Stimulated activated CD8-positive, alpha-beta memory T cell treated with anti-CD3 and anti-CD28 coated beads, Interleukin-4, amount 100 ng/mL, for 4 hours (primary cell): ENCODE results near the gene GNAQ.
"Not testable (repeated sequence)": the region's sequence is repeated elsewhere in the genome, so short reads cannot be mapped to it uniquely, and the experiment has no call there.

Experiments used
- DNase-seq, 2 donors: peaks; one replicate each; pipeline ENCODE4 v3.0.0-alpha.2; 2020; ENCODE audit warnings: low read depth in 2 of 2, low spot score in 1 of 2

GNAQ gene

DNA sequence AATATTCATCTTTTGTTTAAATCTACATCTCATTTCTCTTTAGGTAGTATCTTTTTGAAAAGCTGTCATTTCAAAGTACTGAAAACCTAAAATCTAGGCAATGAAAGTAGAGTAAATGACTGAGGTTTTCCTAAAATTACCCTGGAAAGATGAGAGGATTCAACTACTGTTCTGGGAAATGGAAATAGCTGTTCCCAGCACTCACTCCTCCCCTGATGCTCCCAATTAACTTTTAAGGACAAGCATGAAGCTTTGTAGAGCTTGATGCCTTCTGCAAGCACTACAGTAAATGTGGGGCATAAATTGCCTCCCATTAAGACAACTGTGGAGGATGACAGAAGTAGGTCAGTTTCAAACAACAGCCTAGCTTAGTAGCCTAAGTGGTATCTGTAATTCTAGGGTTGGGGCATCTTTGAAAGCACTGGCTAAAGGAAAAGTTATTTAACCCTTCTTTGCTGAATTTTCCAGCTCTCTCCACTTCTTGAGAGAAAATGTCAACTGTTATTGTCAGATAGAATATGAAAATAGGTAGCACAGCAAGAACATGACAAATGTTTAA is 283.3 kb downstream of the GNAQ start:
- DNase-seq: no peak

DNA sequence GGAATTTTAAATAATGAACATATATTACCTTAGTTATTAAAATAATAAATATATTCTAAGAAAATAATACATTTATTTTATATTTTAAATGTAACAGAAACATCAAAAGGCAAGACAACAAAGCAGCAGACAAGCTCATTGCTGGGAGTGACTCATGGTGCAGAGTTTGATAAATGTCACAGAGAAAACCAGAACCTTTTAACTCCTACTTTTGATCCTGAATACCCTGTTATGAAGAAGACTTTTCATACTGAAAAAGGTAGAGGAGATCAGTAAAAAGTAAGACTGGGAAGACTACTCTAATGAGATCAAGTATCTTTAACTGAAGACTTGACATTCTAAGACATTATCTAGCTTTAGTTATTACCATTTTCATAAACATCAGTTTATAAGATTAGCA is 284.4 kb downstream of the GNAQ start:
- DNase-seq: no peak

DNA sequence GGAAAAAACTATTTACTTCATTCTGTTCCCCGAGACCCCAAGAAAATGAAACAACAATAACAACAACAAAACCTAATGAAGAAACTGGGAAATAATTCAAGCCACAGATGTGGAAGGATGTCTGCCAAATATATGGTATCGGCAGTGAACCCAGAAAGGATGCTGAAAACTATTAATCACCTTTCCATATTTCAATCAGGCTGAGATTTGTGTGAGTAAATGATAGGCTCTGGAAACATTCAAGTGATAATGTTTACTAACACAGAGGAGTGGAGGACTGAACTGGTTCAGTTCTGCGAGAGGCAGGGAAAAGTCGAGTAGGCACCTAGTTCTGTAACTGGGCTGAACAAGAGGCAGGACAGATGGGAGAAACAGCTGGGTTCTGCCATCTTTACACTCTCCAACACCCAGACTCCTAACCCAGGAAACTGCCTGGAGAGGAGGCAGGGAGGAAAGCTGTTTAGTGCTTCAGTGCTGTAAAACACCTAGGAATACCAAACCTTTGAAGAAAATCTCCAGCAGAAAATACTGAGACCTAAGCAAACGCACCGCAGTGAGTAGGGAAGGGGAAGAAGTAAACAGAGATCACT is 286.7 kb downstream of the GNAQ start:
- no peak for DNase-seq

DNA sequence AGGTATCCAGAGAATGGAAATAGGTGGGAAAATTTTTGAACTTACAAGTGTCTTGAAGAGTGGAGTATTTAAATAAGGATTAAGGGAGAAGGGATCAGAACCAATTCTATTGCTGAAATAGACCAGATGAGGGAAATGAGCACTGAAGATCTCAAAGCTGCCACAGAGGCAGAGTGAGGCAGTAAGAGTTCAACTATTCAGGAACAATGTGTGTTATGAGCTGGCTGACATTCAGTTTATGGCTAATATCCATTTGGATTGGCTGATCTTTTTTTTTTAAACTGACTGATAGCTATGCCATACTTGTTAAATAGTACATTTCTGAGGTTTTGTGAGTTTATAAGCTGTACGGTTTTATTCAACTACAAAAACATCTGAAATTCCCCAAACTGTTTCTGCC is 288.2 kb downstream of the GNAQ start:
- no peak for DNase-seq

DNA sequence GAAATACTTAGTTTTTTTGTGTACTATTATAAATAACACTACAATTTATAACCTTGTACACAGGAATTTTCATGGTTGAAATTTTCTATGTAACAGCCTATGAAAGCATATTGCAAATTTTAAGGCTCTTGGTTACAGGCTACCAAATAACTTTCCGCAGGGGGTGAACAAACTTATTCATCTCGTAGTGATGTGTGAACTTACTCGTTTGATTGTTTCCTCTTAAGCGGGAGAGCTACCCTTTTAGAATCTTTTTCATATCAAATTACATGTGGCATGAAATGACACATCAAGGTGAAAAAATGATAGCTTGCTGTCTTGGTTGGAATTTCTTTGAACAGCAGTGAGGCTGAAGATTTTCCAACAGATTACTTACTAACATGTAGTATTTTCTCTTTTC is 292.7 kb downstream of the GNAQ start:
- DNase-seq: no peak

DNA sequence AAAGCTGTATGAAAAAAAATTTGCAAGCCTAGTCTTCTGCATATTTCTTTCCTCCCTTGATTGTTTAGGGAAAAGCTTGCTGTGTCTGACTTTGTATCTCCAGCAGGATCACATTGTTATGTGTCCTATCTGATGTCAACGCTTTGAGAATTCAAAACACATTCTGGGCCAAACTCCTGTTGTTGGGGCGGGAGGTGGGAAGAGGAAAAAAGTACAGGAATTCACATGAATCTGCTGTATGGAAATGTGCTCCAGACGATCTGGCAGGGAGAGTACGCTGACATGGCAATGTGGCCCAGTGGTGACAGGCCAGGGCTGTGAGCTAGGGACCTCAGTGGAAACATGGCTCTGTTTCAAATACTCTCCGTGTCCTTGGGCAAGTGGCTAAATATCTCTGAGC is 296.1 kb downstream of the GNAQ start:
- DNase-seq: no peak

DNA sequence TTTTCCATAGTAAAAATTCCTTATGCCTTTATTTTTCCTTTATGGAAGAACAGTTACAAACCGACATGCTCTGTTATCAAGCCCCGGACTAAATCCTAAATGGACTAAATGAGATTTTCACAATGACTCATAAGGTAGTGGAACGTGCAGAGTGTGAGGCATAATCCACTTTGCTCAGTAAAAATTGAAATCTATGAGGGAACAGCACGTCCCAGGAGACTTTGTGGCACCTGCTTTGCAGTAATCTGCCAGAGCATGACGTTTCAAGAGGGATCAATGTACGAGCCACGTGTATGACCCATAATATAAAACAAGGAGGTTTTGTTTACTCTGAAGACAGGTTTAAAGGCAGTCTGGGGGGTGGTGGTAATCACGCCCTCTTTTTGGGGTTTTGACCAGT is 299.7 kb downstream of the GNAQ start:
- no peak for DNase-seq

DNA sequence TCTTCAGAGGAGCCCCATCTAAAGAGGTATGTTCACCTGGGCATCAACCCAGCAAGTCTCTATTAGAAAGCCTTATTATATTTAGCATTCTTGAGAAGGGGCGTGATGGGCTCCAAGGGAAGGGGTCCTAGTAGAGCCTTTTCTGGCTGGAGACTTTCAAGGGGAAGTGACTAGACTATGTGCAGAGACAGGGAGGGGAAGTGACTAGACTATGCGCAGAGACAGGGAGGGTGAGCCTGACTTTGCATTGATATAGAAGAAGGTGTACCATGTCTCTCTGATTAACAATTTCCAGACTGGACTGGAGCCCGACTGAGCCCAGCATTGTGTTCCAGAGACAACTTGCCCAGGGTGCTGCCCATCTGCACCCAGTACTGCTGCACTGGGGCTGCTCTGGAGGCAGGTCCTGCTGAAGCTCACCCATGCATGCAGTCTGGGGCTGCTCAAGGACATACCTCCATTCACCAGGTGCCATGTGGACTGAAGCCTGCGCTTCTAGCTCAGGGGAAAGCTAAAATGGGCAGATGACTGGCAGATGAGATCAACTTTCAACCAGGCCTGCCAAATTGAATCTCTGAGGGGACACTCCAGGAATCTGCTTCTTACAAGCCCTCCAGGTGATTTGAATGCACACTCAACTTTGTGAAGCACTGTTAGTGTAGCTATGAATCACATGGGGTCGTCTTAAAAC is 300.5 kb downstream of the GNAQ start:
- DNase-seq: no peak

DNA sequence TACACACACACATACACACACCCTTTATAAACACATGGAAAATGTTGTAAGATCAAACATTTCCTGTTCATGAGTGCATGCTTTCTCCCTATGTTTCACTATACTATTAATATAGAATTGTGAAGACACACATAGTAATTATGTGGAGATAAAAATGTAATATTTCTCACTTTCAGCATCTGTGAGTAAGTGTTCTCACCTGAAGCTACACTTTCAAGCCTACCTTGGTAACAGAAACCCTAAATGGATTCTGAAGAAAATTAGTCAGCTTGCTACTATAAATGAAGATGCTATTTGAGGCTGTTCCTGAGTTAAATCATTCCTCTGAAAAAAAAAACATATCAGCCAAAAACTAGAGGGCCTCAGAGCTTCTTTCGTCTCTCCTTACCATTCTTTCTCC is 302.4 kb downstream of the GNAQ start:
- DNase-seq: no peak

DNA sequence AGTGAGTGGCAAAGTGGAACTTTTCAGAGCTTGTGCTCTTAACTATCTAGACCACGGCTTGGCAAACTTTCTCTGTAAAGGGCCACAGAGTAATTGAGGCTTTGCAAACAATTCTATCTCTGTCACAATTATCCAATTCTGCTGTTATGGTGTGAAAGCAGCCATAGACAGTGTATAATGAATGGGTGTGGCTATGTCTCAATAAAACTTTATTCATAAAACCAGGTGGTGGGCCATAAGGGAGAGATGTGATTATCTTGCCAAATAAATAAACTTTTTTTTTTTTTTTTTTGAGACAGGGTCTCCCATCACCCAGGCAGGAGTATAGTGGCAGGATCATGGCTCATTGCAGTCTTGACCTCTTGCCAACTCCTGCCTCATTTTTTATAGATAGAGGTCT is 304.8 kb downstream of the GNAQ start:
- no peak for DNase-seq

DNA sequence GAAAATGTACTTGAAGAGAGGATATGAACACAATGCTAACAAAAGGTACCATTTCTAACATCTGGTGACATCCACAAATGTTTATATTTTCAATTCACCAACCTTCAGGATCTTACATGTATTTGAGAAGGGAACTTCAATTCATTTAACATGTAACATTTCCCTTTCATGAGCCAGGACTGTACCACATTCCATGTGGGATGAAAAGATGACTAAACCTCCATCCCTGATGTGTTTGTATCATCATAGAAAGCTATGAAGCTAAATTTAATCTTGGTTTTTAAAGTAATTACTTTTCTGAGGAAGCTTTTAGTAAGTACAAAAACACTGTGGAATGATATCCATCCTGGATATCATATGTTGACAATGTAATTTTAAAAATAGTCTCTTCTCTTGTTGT is 305.3 kb downstream of the GNAQ start:
- no peak for DNase-seq

DNA sequence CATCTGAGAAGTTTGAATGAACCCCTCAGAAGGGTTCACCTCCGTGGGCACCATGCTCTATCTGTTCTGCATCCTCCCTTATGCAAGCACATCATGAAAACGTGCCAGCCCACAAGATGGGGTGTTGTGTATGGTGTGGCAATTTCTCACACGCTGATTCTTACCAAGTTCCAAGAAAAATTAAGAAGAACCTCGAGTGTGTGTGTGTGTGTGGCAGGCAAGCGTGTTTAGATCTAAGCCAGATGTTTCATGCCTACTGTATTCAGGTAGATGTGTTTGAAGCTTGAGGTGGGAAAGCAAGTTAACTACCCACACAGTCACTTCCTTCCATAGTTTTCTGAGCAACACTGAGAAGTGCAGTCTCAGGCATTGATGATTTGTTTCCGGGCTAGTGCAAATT is 305.8 kb downstream of the GNAQ start:
- DNase-seq: no peak

DNA sequence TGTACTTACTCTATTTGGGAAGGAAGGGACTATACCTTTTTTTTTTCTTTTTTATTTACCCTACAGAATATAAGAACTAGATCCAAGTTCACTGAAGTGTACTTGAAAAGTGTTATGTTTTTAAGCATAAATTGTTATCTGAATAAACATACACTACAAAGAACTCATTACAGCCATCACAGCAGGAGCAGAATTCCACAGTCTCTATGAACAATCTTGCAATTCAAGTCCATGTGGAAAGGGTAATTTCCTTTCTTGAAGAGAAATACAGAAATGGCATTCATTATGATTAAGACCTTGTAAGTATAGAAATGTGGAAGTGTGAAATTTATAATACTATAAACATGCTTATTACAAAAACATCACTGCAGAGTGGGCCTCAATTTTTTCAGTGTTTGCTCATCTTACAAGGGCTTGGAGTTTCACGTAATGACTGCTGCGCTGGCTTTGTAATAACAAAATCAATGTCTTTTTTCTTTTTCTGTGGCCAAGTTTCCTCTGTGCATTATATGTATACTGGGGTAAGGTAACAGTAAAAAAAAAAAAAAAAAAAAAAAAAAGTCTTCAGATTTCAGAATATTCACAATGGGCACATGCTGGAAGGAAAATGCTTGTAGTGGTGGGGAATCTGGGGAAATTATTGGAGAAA is 306.4 kb downstream of the GNAQ start:
- DNase-seq: no peak

DNA sequence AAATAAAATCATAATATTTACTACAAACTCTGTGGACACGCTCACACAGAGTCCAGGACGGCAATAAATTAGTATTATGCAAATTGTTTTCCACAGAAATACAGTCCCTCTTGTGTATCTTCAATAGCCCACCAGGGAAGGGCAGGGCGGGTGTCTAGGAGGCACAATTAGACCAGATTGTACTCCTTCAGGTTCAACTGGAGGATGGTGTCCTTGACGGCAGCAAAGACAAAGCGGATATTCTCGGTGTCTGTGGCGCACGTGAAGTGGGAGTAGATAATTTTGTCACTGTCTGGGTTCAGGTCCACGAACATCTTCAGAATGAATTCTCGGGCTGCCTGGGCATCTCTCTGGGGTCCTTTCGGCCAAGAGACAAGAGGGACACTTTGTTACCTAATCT is 310.5 kb downstream of the GNAQ start:
- DNase-seq: not testable (repeated sequence)

DNA sequence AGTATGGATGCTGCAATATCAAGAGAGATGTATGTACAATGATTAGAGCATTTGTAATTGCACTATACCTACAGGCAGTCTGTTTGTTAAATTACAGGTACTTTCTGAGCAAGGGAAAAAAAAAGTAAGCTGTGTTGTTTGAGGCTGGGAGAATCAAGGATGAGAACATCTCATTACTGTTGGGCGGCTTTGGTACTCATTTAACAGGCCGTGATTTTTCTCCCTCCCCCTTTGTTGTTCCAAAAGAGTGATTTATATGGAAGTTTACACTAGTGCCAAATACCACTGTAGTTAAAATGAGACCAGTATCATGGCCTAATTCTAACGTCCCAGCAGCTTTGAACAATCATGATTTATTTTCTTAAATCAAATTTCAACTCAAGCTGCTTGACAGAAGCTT is 312.3 kb downstream of the GNAQ start:
- no peak for DNase-seq

DNA sequence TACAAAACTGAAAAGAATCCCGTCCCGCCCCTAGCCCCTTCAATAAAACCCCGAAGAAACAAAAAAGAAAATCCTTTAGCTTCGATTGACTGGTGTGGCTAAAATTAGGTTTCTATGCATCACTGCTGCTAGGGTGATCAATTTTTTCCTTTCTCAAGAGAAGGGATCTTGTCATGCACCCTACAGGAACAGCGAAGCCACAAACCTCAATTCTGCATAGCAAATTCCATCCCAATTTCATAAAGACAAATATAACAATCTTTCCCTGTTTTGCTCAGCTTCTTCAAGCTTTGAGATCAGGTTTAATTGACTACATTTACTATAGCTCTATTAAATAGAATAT is 313.3 kb downstream of the GNAQ start:
- not testable (repeated sequence) for DNase-seq

DNA sequence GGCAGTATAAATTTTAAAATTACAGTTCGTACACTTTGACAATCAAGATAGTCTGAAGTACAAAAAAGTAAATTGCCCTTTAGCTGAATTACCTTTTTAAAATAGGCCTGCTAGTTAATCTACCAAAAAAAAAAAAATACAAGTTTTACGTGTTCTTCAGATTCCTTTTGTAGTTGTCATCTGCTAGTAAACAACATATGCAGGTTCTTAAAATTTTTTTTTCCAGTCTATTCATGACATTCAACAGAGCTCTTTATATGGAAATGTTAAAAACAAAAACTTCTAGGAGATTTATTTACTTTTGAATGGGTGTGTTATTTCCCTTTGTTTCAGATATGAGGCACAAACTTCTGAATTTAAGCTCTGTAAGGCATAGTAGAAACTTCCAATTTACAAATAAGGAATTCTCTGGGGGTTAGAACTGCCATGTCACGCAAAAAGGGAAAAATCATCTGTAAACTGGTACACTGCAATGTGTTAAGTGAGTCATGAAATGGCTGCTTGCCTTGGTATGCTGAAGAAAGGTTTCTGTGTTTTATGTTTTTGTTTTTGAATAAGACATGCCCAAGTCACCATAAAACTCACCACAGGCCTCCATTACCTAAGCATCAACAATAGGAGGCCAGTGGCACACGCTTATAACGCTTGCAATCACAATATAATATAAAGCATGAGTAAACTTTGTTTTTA is 313.9 kb downstream of the GNAQ start:
- not testable (repeated sequence) for DNase-seq

DNA sequence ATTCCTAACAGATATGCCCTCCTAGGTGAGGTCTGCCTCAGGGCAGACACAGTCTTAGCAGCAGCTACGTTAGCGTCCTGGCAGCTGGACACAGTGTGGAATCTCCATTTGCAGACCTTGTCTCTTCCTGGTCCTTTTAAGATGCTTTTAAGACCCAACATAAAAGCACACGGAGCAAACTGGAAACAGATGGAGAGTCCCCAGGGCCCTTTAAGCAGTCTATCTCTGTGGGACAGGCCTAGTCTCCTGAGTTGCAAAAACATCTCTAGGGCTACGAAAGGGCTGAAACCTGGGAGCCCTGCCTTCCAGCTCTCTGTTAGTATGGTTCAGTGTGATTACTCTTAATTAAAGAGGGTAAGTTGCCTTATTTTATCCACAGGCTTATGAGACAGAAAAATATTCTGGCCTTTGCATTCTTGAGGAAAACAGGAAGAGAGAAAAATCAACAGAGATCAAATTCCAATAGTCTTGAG is 317.5 kb downstream of the GNAQ start:
- no peak for DNase-seq

DNA sequence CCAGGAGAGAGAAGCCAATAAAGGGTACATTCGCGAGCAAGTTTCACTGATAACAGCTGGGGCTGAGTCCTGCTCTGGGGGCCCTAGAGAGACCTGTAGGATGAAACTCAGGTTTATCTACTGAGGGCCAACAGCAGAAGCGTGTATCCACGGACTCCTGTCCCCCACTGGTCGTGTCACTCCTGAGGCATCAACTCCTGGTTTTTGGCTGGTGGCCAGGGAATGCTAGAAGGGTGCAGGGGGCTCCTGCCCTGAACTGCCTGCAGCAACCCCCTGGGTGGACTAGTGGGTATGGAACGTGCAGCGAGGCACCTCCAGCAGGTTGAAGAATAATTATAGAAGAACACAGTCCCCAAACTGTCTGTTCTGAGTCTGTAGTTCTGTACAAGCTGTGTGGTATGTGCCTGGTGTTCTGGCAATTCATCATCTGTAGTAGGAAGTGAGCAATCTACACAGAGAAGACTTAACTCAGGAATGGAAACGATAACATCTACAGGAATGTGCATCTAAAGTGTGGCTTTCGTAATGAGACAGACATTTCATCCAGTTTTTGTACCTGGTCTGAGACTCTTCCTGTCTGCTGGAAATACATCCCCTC is 319.0 kb downstream of the GNAQ start:
- DNase-seq: no peak

DNA sequence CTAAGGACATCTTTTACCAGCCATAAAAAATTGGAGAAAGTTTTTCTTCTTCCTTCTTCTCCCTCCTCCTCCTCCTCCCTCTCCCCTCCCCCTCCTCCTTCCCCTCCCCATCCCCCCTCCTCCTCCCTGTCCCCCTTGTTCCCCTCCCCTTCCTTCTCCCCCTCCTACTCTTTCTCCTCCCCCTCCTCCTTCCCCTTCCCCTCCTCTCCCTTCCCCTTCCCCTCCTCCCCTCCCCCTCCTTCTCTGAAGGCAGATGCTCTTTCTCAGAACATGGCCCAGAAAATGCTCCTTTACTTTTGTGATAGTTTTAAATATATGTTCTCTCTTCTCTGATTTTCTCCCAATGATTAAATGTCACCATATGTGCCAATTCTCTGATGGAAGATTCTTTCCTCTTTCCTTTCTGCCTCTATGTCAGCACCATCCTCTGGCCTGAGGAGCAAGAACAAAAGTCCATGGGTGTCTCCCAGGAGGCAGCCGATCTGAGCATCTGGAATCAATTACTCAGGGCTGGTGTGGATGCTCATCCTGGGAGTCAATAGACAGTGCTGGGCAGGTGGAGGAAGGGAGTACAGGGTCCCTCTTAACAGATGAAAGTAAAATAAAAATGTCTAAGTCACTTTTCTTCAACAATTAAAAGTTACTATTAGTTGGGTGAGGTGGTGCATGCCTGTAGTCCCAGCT is 320.5 kb downstream of the GNAQ start:
- no peak for DNase-seq

DNA sequence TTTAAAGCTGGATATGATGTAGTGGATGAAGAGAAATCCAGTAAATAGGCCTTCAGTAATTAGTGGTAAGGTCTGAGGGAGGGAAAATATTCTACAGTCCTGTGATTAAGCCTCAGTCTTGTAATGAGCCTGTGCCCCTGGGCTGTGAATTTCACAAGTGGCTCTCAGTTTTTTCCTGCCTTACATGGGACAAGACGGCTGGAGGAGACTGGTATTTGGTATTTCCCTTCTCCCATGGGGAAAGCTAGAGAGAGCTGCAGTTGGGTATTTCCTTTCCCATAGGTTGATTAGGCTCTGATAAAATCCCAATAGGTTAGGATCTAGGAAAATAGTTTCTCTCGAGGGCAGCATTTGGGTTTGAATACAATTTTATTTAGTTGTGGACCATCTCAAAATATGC is 321.3 kb downstream of the GNAQ start:
- DNase-seq: no peak
